HCEC 1CT (cell line): ENCODE measurements around the gene MYBPC3.

Experiments
- DNase-seq: peaks from one replicate; pipeline ENCODE4 v3.0.0-alpha.2; 2017

The MYBPC3 gene

DNA sequence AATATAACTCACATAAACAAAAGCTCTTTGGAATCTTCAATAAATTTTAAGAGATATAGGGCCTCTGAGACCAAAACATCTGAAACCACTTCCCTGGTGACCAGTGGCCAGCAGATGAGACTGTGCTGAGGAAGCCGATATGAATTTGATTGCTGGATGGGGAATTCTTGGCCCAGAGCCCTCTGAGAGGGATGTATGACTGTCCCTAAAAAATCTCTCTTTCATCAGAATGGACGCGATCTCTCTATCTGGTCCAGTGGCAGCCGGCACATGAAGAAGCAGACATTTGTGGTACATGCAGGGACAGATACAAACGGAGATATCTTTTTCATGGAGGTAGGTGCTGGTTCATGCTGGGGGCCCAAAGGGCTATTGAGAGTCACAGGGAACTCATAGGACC is 37.5 kb downstream of the MYBPC3 start:
- DNase-seq = peak; percentile 3

DNA sequence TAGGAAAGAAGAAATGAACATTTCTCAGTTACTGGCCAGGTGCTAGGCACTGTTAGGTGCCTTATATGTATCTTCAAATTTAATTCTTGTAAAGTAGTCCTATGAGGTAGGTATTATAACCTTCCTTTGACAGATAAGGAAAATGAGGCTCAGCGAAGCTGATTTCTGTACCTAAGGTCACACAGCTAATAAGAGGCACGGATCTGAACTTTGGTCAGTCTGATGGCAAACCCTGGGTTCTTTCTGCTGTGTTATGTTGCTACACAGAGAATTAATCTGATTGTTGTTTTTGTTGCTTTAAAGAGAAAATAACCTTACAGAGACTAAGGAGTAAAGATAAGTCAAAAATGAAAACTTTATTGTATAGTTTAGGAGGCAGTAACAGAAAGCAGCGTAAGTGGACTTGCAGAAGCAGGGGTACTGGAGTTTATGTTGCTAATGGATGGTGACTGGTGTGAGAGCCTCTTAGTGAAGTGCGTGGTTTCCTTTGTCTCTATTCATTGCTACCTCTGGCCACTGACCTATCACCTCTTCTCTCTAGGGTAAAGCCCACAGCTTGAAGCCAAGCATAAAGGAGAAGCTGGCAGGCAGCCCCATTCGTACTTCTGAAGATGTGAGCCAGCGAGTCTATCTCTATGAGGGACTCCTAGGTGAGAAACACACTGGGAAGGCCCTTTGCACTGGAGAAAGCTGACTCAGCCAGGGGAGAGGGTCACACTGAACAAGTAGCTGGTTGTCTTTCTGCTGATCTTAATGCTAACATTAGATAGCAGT is 44.3 kb downstream of the MYBPC3 start:
- no peak for DNase-seq

DNA sequence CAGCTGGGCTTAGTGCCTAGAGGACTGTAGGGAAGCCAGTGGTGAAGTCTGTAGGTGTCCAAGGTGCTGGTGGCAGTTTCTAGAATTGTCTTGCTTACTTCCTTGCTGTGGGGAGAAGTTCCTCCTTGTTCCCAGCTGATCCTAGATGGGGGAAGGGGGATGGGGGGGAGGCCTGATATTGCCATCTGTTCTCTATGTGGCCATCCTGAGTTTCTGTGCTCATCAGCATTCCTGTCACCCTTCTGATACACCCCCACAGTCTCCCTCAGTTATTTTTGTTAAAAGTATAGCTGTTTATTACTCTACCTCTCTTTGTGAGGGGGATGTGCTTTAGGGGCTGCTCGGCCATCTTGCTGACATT is 46.0 kb downstream of the MYBPC3 start:
- DNase-seq = no peak

DNA sequence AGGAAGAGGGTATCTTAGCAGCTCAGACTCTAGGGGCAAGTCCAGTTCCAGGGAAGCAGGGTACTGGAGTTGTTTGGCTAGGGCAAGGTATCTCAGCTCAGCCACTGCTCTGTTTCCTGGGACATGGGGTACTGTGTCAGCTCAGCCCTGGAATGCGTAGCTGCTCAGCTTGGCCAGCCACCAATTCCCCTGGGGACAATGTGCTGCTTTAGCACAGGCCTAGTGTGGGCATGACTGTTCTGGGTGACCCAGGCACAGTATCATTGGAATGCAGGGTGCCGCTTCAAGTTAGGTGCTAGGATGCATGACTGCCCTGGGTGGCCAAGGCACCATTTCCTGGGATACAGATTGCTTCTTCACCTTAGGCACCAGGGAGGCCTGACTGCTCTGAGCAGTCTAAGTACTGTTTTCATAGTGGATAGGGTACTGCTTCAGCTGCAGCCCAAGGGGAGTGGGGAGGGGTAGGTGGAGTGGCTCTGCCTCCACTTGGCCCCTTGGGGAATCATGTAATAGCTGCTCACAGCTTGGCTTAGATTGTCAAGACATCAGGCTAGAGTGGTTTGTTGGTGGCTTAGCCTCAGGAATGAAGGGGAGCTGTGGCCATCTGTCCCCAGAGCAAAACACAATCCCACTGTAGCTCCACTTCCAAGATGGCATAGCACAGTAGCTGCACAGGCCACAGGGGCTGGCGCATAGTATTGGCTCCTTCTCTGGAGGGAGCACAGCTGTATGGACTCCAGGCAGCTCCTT is 46.6 kb downstream of the MYBPC3 start:
- no peak for DNase-seq

DNA sequence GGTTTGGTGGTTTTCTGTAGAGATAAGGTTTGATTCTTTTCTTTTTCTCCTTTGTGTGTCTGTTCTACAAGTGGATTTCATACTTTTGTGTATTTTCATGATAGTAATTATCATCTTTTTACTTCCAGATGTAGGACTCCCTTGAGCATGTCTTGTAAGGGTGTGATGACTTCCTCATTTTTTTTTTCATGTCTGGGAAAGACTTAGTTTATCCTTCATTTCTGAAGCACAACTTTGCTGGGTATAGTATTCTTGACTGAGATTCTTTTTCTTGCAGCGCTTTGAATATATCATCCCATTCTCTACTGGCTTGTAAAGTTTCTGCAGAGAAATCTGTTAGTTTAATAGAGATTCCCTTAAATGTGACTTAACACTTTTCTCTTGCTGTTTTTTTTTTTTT is 49.6 kb downstream of the MYBPC3 start:
- no peak for DNase-seq

DNA sequence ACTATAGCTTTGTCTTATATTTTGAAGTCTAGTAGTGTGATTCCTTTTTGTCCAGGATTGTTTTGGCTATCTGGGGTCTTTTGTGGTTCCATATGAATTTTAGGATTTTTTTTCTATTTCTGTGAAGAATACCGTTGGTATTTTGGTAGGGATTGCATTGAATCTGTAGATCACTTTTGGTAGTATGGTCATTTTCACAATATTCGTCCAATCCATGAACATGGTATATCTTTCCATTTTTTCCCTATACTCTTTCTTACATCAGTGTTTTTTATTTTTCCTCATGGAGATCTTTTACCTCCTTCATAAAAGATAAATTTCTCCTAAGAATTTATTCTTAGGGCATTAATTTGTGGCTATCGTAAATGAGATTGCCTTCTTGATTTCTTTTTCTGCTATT is 53.4 kb downstream of the MYBPC3 start:
- no peak for DNase-seq

DNA sequence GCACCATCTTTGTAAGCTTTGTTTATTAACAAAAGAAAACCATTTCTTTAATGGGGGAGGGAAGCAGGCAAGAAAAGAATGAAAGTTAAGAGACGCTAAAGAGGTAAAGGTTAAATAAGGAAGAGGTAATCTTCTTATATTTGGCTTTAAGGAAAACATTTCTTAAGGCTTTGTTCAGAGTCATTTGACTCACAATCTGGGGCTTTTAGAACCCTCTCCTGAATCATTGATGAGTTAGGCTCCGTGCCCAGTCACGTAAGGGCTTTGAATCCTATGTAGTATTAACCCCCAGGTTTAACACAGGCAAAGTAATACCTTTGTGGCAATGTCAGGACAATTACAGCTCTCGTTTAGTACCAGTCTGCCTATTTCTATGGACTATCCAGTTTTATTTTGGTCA is 56.5 kb downstream of the MYBPC3 start:
- no peak for DNase-seq

DNA sequence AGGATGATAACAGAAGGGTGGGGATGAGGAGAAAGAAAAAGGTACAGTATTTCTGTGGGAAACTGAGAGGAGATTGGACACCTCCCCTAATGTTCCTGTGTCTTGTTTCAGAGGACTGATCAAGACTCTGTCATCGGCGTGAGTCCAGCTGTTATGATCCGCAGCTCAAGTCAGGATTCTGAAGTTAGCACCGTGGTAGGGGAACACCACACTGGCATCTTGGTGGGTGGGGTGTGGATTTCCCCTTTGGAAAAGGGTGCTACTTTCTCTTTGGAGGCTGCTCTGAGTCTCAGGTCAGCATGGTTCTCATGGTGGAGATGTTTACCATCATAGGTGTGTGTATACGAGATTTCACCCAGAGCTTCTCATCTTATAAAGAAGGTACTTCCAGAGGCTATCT is 57.1 kb downstream of the MYBPC3 start:
- DNase-seq = no peak

DNA sequence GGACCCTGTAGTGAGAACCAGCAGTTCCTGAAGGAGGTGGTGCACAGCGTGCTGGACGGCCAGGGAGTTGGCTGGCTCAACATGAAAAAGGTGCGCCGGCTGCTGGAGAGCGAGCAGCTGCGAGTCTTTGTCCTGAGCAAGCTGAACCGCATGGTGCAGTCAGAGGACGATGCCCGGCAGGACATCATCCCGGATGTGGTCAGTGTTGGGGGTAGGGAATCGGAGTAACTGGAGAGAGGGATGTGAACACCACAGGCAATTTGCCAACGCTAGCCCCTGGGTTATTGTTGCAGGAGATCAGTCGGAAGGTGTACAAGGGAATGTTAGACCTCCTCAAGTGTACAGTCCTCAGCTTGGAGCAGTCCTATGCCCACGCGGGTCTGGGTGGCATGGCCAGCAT is 62.6 kb downstream of the MYBPC3 start:
- no peak for DNase-seq

DNA sequence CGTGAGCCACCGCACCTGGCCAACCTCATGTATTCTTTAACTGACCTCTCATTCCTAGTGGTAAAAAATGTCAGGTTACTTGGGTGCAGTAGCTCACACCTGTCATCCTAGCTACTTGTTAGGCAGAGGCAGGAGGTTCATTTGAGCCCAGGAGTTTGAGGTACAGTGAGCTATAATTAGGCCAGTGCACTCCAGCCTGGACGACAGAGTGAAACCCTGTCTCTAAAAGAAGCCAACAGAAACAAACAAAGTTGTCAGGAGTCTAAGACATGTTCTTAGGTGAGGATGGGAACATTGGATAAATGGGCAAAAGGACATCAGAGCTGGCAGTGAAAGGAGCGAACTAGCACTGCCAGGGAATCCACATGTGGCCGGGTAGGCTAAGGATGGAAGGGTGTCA is 64.4 kb downstream of the MYBPC3 start:
- no peak for DNase-seq

DNA sequence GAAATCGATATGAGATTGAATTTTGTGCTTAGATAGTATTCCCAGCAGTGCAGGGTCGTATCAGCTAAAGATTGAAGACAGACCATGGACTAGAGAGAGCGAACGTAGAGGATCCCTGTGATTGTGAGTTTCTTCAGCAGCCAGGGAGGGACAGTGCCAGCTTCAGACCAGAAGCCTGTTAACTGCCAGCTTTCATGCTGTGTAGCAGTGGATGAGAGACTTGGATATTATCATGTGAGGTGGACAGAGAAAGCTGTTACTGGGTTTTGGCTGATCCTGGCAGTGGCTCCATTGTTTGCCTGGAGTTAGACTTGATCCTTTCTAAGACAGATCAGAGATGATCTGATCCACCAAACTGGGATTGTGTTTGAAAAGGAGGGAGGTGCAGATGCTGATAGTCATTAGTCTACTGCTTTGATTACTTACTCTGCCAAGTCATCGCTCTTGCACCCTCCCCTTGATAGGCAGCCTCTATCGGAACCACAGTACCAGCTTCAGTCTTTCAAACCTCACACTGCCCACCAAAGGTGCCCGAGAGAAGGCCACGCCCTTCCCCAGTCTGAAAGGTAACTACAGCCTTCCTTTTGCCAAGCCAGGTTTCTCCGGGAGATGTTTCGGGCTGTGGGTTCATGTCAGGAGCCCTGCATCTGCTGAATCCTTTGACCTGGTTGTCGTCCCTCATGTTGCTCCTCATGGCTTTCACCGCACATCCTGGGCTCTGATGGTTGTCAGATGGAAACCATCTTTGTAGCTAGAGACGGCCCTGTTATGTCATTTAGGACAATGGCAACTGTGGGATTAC is 66.3 kb downstream of the MYBPC3 start:
- no peak for DNase-seq

DNA sequence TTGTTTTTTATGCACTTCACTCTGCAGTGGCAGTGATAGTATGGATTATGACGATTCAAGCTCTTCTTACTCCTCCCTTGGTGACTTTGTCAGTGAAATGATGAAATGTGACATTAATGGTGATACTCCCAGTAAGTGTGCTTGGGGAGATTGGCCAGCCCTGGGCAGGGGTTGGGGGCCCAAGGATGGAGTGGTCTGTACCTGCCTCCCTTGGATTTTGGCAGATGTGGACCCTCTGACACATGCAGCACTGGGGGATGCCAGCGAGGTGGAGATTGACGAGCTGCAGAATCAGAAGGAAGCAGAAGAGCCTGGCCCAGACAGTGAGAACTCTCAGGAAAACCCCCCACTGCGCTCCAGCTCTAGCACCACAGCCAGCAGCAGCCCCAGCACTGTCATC is 68.4 kb downstream of the MYBPC3 start:
- no peak for DNase-seq

DNA sequence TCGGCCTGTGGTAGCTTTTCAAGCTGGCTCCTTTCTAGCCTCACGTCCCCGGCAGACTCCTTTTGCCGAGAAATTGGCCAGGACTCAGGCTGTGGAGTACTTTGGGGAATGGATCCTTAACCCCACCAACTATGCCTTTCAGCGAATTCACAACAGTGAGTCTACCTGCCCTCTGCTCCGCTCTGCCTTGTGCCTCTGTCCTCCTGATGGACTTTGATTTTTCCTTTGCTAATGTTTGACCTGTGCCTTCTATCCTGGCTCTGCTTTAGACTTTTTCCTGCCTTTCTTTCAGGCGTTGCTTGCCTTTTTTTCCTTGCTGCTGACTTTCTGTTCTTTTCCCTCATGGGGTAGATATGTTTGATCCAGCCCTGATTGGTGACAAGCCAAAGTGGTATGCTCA is 70.0 kb downstream of the MYBPC3 start:
- no peak for DNase-seq
